T-helper 1 cell (primary cell): ENCODE measurements around the gene OBI1.

Experiments
- DNase-seq, 5 donors: peaks; one replicate each; pipeline ENCODE4 v3.0.0-alpha.2; 2012 to 2020

The OBI1 gene

GRCh38 chr13:78586706-78587105, 72.2 kb downstream of the OBI1 start:
- DNase-seq = no peak

- DNase-seq = no peak
These were observed 82.7 kb downstream of the OBI1 start for GRCh38 chr13:78576261-78576660.

- DNase-seq = no peak
These were observed 86.5 kb downstream of the OBI1 start for GRCh38 chr13:78572459-78572858.

GRCh38 chr13:78569029-78569428, 89.9 kb downstream of the OBI1 start:
- no peak for DNase-seq

GRCh38 chr13:78566631-78567030, 92.3 kb downstream of the OBI1 start:
- no peak for DNase-seq
